Measurements from ENCODE around the gene HLA-DQB2. TPM values are rescaled to one million over a fixed set of nuclear protein-coding genes. Genes with fewer than 3 reads are reported as not detected.

The HLA-DQB2 gene
- total RNA-seq, 1 experiment from 2014 or later = not detected

GRCh38 chr6:32738126-32738525, 25.2 kb downstream of the HLA-DQB2 start:
- intact Hi-C loops (cut with micrococcal nuclease) = no loop called here
- ChIA-PET CTCF (no interaction called here), POLR2A (ENCODE audit: unreplicated experiment) (no interaction called here)
- ATAC-seq (no peak), DNase-seq (no peak)
- no peaks in the 10 kb centered on the region for H3F3A ChIP-seq (ENCODE audit: low read length, unreplicated experiment)
- no peaks in the 10 kb centered on the region for H4K20me1 ChIP-seq (ENCODE audit: low read length)
- no TSS peak for BruUV-seq (replicated peaks)
- H3K9me3 ChIP-seq (ENCODE audit: low read length) = no peaks in the 10 kb centered on the region
- H3K4me3 ChIP-seq (ENCODE audit: low read length) = no peak overlapping the region
- no peak overlapping the region for H3K9ac ChIP-seq (ENCODE audit: low read length)
- H3K4me2 ChIP-seq (ENCODE audit: low read length) = no peak overlapping the region
- H3K27ac ChIP-seq (ENCODE audit: low read length) = no peak overlapping the region
- H2AFZ ChIP-seq (ENCODE audit: low read length) = no peak overlapping the region
- TF ChIP-seq CTCF (conservative IDR thresholded peaks at IDR 0.05; ENCODE audit: low read depth, low read length) (no peak), EZH2 (IDR thresholded peaks at IDR 0.05; ENCODE audit: low read length, unreplicated experiment) (no peak), EZH2phosphoT487 (IDR thresholded peaks at IDR 0.05; ENCODE audit: borderline replicate concordance, low read length) (no peak)
- H3K9me2 ChIP-seq (replicated peaks; ENCODE audit: low read length) = no peaks in the 10 kb centered on the region
- H3K4me1 ChIP-seq (ENCODE audit: insufficient read depth, low read length) = no peaks in the 10 kb centered on the region
- H3K79me2 ChIP-seq (ENCODE audit: low read length) = no peaks in the 10 kb centered on the region
- peaks cover 69% of the 10 kb centered on the region for H3K27me3 ChIP-seq (ENCODE audit: low read length)
- no peaks in the 10 kb centered on the region for H3K36me3 ChIP-seq (ENCODE audit: low read depth, low read length)

GRCh38 chr6:32718879-32719278, 44.5 kb downstream of the HLA-DQB2 start:
- Histone ChIP-seq H3K4me2 (ENCODE audit: low read length) (no peak overlapping the region), H4K20me1 (ENCODE audit: low read length) (no peaks in the 10 kb centered on the region), H3K79me2 (ENCODE audit: low read length) (no peaks in the 10 kb centered on the region), H3K36me3 (ENCODE audit: low read depth, low read length) (no peaks in the 10 kb centered on the region), H3K9me2 (replicated peaks; ENCODE audit: low read length) (no peaks in the 10 kb centered on the region), H3K9ac (ENCODE audit: low read length) (no peak overlapping the region), H3K4me1 (ENCODE audit: insufficient read depth, low read length) (no peaks in the 10 kb centered on the region), H3K9me3 (ENCODE audit: low read length) (no peaks in the 10 kb centered on the region), H3K4me3 (ENCODE audit: low read length) (no peak overlapping the region), H2AFZ (ENCODE audit: low read length) (no peak overlapping the region), H3K27me3 (ENCODE audit: low read length) (peaks cover 54% of the 10 kb centered on the region), H3K27ac (ENCODE audit: low read length) (no peak overlapping the region), H3F3A (ENCODE audit: low read length, unreplicated experiment) (no peaks in the 10 kb centered on the region)
- ChIA-PET POLR2A (ENCODE audit: unreplicated experiment) (no interaction called here), CTCF (no interaction called here)
- DNase-seq (no peak), ATAC-seq (no peak)
- TF ChIP-seq EZH2phosphoT487 (IDR thresholded peaks at IDR 0.05; ENCODE audit: borderline replicate concordance, low read length) = no peak
- no peak for TF ChIP-seq CTCF (conservative IDR thresholded peaks at IDR 0.05; ENCODE audit: low read depth, low read length)
- TF ChIP-seq EZH2 (IDR thresholded peaks at IDR 0.05; ENCODE audit: low read length, unreplicated experiment) = no peak
- BruUV-seq (replicated peaks) = no TSS peak
- intact Hi-C loops (cut with micrococcal nuclease) = no loop called here

GRCh38 chr6:32716396-32716795, 46.9 kb downstream of the HLA-DQB2 start:
- POLR2A ChIA-PET (ENCODE audit: unreplicated experiment) = no interaction called here
- no TSS peak for BruUV-seq (replicated peaks)
- DNase-seq (no peak), ATAC-seq (no peak)
- no peak overlapping the region for H3K27ac ChIP-seq (ENCODE audit: low read length)
- intact Hi-C loops (cut with micrococcal nuclease) = no loop called here
- no peaks in the 10 kb centered on the region for H3K36me3 ChIP-seq (ENCODE audit: low read depth, low read length)
- H3F3A ChIP-seq (ENCODE audit: low read length, unreplicated experiment) = no peaks in the 10 kb centered on the region
- TF ChIP-seq EZH2 (IDR thresholded peaks at IDR 0.05; ENCODE audit: low read length, unreplicated experiment) (no peak), EZH2phosphoT487 (IDR thresholded peaks at IDR 0.05; ENCODE audit: borderline replicate concordance, low read length) (no peak), CTCF (conservative IDR thresholded peaks at IDR 0.05; ENCODE audit: low read depth, low read length) (peak; percentile 27; the same call in 1 of the 2 replicates)
- no peaks in the 10 kb centered on the region for H3K4me1 ChIP-seq (ENCODE audit: insufficient read depth, low read length)
- no peak overlapping the region for H3K4me3 ChIP-seq (ENCODE audit: low read length)
- no peaks in the 10 kb centered on the region for H3K9me3 ChIP-seq (ENCODE audit: low read length)
- H3K9me2 ChIP-seq (replicated peaks; ENCODE audit: low read length) = no peaks in the 10 kb centered on the region
- no peak overlapping the region for H3K9ac ChIP-seq (ENCODE audit: low read length)
- CTCF ChIA-PET = no interaction called here
- H3K27me3 ChIP-seq (ENCODE audit: low read length) = peaks cover 54% of the 10 kb centered on the region
- no peak overlapping the region for H3K4me2 ChIP-seq (ENCODE audit: low read length)
- H3K79me2 ChIP-seq (ENCODE audit: low read length) = no peaks in the 10 kb centered on the region
- no peak overlapping the region for H2AFZ ChIP-seq (ENCODE audit: low read length)
- H4K20me1 ChIP-seq (ENCODE audit: low read length) = no peaks in the 10 kb centered on the region

All from PC-3 (cell line).